GM13976 (cell line): ENCODE data around the gene TMEM198.

ENCODE experiments used
- DNase-seq: peaks from one replicate; pipeline ENCODE4 v3.0.0; 2012; ENCODE audit warnings: low spot score
- CTCF ChIP-seq: IDR thresholded peaks from 2 replicates; pipeline ENCODE4 v1.5.1; 2012; ENCODE audit warnings: borderline replicate concordance, mild to moderate bottlenecking; ENCODE audit not compliant: insufficient read depth; ENCODE audit errors: extremely low read depth, missing control alignments, control extremely low read depth
- in situ Hi-C: fragments of 300-500 bp; cut with MboI; formaldehyde crosslinking; loops from one replicate; pipeline ENCODE4 v1.12.0; 2022; ENCODE audit warnings: low sequenced_read_pairs, mixed read lengths, inconsistent platforms; ENCODE audit not compliant: unreplicated experiment

TMEM198 gene

GRCh38 chr2:219567131-219567530 is 23.3 kb downstream of the TMEM198 start:
- in situ Hi-C loops = no loop called here
- TF ChIP-seq CTCF = no peak
- no peak for DNase-seq

- in situ Hi-C loops = no loop called here
- no peak for TF ChIP-seq CTCF
- no peak for DNase-seq
Measured at GRCh38 chr2:219567791-219568361, 24.0 kb downstream of the TMEM198 start.

GRCh38 chr2:219569041-219569440 is 25.2 kb downstream of the TMEM198 start:
- DNase-seq = no peak
- no peak for TF ChIP-seq CTCF
- in situ Hi-C loops = no loop called here

- no peak for TF ChIP-seq CTCF
- no peak for DNase-seq
- in situ Hi-C loops = no loop called here
Measured at GRCh38 chr2:219569635-219570034, 25.8 kb downstream of the TMEM198 start.

GRCh38 chr2:219570194-219570923 is 26.5 kb downstream of the TMEM198 start:
- TF ChIP-seq CTCF = no peak
- in situ Hi-C loops = no loop called here
- DNase-seq = no peak

GRCh38 chr2:219570924-219571310 is 27.1 kb downstream of the TMEM198 start:
- no peak for TF ChIP-seq CTCF
- in situ Hi-C loops = no loop called here
- no peak for DNase-seq
